GM12892 (cell line): ENCODE results near the gene TBC1D3B.
"Not testable (repeated sequence)": the region's sequence is repeated elsewhere in the genome, so short reads cannot be mapped to it uniquely, and the experiment has no call there.

Source experiments
- POLR2A ChIP-seq: IDR thresholded peaks from 2 replicates; pipeline ENCODE4 v1.6.1; 2011; ENCODE audit warnings: low read depth, low read length, control low read depth
- POLR2AphosphoS5 ChIP-seq: IDR thresholded peaks from 2 replicates; pipeline ENCODE4 v1.6.1; 2011; ENCODE audit warnings: low read depth, low read length, control low read depth
- TAF1 ChIP-seq: IDR thresholded peaks from 2 replicates; pipeline ENCODE4 v1.6.1; 2011; ENCODE audit warnings: low read depth, mild to moderate bottlenecking, control low read depth, low read length, borderline replicate concordance

- not testable (repeated sequence) for TF ChIP-seq POLR2AphosphoS5, TAF1
- peak; percentile 48; the same call in 1 of the 2 replicates for TF ChIP-seq POLR2A
Observed at GRCh38 chr17:36194147-36194831, 17.9 kb upstream of the TBC1D3B start.
